ENCODE data around the gene TBC1D9B. TPM values are rescaled to one million over a fixed set of nuclear protein-coding genes. Genes with fewer than 3 reads are reported as not detected.

TBC1D9B gene
- total and polyA plus RNA-seq, 2 of the 13 experiments (the other 11 are each of a cell fraction or from before 2014, with no cell fraction given), result 35.0 to 50.0 TPM

DNA sequence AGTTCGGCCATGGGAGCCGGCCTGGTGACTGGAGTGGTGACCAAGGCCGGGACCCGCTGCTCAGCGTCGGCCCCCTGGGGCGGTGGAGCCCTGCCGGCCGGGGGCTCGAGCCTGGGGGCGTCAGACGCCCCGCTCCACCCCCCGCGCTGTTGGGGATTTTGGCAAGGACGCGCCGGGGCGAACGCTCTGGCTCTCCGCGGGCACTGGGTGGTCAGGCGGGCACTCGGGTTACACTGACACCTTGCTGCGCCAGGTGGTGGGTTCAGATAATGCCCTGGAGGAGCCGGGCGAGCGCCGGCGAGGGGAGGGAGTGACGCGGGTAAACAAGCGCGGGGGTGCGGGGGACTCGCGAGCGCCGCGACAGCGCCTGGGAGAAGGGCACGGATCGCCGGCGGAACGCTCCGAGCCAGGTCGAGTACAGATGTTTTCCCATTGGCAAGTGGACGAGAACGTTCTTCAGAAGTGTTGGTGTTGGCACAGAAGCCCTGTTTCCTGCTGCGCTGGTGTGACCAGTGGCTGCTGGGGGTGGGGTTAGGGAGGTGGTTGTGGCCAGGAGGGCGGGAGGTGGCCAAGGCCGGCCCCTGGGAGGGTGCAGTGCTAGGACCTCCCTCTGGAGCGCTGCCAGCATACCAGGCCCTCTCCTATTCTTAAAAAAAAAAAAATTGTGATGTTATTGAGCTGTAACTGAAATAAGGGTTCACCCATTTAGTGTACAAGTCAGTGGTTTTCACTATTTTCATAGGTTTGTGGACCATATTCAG lies 86.2 kb downstream of the TBC1D9B start (continued):
- TF ChIP-seq, protein P1, sequence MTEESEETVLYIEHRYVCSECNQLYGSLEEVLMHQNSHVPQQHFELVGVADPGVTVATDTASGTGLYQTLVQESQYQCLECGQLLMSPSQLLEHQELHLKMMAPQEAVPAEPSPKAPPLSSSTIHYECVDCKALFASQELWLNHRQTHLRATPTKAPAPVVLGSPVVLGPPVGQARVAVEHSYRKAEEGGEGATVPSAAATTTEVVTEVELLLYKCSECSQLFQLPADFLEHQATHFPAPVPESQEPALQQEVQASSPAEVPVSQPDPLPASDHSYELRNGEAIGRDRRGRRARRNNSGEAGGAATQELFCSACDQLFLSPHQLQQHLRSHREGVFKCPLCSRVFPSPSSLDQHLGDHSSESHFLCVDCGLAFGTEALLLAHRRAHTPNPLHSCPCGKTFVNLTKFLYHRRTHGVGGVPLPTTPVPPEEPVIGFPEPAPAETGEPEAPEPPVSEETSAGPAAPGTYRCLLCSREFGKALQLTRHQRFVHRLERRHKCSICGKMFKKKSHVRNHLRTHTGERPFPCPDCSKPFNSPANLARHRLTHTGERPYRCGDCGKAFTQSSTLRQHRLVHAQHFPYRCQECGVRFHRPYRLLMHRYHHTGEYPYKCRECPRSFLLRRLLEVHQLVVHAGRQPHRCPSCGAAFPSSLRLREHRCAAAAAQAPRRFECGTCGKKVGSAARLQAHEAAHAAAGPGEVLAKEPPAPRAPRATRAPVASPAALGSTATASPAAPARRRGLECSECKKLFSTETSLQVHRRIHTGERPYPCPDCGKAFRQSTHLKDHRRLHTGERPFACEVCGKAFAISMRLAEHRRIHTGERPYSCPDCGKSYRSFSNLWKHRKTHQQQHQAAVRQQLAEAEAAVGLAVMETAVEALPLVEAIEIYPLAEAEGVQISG (CRISPR knock-in tag; IDR thresholded peaks at IDR 0.05), result peak; percentile 58; the same call in 1 of the 2 replicates
- no peak for TF ChIP-seq ESRRA (CRISPR knock-in tag; IDR thresholded peaks at IDR 0.05; ENCODE audit: low read depth)
- TF ChIP-seq, protein P2, sequence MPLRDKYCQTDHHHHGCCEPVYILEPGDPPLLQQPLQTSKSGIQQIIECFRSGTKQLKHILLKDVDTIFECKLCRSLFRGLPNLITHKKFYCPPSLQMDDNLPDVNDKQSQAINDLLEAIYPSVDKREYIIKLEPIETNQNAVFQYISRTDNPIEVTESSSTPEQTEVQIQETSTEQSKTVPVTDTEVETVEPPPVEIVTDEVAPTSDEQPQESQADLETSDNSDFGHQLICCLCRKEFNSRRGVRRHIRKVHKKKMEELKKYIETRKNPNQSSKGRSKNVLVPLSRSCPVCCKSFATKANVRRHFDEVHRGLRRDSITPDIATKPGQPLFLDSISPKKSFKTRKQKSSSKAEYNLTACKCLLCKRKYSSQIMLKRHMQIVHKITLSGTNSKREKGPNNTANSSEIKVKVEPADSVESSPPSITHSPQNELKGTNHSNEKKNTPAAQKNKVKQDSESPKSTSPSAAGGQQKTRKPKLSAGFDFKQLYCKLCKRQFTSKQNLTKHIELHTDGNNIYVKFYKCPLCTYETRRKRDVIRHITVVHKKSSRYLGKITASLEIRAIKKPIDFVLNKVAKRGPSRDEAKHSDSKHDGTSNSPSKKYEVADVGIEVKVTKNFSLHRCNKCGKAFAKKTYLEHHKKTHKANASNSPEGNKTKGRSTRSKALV (CRISPR knock-in tag; IDR thresholded peaks at IDR 0.05), result 0 out of 2 replicates have a peak, but pooled peaks have one; percentile 50
- TF ChIP-seq, protein P3, sequence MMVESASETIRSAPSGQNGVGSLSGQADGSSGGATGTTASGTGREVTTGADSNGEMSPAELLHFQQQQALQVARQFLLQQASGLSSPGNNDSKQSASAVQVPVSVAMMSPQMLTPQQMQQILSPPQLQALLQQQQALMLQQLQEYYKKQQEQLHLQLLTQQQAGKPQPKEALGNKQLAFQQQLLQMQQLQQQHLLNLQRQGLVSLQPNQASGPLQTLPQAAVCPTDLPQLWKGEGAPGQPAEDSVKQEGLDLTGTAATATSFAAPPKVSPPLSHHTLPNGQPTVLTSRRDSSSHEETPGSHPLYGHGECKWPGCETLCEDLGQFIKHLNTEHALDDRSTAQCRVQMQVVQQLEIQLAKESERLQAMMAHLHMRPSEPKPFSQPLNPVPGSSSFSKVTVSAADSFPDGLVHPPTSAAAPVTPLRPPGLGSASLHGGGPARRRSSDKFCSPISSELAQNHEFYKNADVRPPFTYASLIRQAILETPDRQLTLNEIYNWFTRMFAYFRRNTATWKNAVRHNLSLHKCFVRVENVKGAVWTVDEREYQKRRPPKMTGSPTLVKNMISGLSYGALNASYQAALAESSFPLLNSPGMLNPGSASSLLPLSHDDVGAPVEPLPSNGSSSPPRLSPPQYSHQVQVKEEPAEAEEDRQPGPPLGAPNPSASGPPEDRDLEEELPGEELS (CRISPR knock-in tag; IDR thresholded peaks at IDR 0.05), result peak; percentile 60; the same call in 1 of the 2 replicates
- TF ChIP-seq ZNF143 (CRISPR knock-in tag; IDR thresholded peaks at IDR 0.05), result no peak
- peak; percentile 87; the same call in 1 of the 2 replicates for TF ChIP-seq AKAP8 (CRISPR knock-in tag; IDR thresholded peaks at IDR 0.05)
- TF ChIP-seq, protein P4, sequence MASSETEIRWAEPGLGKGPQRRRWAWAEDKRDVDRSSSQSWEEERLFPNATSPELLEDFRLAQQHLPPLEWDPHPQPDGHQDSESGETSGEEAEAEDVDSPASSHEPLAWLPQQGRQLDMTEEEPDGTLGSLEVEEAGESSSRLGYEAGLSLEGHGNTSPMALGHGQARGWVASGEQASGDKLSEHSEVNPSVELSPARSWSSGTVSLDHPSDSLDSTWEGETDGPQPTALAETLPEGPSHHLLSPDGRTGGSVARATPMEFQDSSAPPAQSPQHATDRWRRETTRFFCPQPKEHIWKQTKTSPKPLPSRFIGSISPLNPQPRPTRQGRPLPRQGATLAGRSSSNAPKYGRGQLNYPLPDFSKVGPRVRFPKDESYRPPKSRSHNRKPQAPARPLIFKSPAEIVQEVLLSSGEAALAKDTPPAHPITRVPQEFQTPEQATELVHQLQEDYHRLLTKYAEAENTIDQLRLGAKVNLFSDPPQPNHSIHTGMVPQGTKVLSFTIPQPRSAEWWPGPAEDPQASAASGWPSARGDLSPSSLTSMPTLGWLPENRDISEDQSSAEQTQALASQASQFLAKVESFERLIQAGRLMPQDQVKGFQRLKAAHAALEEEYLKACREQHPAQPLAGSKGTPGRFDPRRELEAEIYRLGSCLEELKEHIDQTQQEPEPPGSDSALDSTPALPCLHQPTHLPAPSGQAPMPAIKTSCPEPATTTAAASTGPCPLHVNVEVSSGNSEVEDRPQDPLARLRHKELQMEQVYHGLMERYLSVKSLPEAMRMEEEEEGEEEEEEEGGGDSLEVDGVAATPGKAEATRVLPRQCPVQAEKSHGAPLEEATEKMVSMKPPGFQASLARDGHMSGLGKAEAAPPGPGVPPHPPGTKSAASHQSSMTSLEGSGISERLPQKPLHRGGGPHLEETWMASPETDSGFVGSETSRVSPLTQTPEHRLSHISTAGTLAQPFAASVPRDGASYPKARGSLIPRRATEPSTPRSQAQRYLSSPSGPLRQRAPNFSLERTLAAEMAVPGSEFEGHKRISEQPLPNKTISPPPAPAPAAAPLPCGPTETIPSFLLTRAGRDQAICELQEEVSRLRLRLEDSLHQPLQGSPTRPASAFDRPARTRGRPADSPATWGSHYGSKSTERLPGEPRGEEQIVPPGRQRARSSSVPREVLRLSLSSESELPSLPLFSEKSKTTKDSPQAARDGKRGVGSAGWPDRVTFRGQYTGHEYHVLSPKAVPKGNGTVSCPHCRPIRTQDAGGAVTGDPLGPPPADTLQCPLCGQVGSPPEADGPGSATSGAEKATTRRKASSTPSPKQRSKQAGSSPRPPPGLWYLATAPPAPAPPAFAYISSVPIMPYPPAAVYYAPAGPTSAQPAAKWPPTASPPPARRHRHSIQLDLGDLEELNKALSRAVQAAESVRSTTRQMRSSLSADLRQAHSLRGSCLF (CRISPR knock-in tag; IDR thresholded peaks at IDR 0.05; ENCODE audit: borderline replicate concordance), result no peak
- peak; percentile 100 for TF ChIP-seq AGO2 (optimal IDR thresholded peaks at IDR 0.05; ENCODE audit: low read depth, low read length)
- TF ChIP-seq, protein P5, sequence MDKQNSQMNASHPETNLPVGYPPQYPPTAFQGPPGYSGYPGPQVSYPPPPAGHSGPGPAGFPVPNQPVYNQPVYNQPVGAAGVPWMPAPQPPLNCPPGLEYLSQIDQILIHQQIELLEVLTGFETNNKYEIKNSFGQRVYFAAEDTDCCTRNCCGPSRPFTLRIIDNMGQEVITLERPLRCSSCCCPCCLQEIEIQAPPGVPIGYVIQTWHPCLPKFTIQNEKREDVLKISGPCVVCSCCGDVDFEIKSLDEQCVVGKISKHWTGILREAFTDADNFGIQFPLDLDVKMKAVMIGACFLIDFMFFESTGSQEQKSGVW (CRISPR knock-in tag; IDR thresholded peaks at IDR 0.05; ENCODE audit: borderline replicate concordance), result no peak
- TF ChIP-seq HOXA5 (CRISPR knock-in tag; IDR thresholded peaks at IDR 0.05), result 0 out of 2 replicates have a peak, but pooled peaks have one; percentile 34
- no peak for TF ChIP-seq ATF5 (CRISPR knock-in tag; IDR thresholded peaks at IDR 0.05; ENCODE audit: low read depth)

Measured in HepG2 (cell line).